ENCODE results near the gene SMIM45.
A peak's percentile ranks its signal among the peaks of the same experiment; 100 is the strongest.

Gene SMIM45

DNA sequence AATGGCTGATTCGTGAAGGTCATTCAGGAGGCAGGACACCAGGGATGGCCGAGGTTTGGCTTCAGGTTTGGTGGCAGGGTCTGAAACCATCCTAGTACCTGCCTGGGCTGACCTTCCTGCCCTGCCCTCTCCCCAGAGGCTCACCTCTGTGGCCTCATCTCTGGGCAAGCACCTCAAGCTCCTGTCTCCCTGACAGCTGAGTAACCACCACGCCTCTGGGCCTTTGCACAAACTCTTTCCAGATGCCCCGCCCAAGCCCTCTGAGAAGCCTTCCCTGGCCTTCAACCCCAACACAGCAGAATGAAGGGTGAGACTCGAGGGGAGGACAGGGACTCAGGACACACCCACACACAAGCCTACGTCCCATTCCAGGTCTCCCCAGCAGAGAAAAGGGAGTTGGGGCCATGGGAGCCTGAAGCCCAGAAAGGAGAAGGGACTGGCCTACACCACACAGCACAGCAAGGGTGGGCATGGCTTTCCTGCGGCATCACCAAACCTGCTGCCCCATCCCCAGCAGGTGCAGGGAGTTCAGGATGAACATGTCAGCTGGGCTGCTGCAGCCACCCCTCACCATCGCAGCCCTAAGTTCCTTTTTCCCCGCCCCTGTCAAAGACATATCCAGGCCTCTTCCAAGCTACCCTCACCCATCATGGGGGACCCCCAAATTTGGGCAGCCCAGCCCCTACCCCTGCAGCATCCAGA lies 39.5 kb upstream of the SMIM45 start:
- TF ChIP-seq, protein P1, sequence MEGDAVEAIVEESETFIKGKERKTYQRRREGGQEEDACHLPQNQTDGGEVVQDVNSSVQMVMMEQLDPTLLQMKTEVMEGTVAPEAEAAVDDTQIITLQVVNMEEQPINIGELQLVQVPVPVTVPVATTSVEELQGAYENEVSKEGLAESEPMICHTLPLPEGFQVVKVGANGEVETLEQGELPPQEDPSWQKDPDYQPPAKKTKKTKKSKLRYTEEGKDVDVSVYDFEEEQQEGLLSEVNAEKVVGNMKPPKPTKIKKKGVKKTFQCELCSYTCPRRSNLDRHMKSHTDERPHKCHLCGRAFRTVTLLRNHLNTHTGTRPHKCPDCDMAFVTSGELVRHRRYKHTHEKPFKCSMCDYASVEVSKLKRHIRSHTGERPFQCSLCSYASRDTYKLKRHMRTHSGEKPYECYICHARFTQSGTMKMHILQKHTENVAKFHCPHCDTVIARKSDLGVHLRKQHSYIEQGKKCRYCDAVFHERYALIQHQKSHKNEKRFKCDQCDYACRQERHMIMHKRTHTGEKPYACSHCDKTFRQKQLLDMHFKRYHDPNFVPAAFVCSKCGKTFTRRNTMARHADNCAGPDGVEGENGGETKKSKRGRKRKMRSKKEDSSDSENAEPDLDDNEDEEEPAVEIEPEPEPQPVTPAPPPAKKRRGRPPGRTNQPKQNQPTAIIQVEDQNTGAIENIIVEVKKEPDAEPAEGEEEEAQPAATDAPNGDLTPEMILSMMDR (IDR thresholded peaks at IDR 0.05; ENCODE audit: low read depth, low read length), result no peak
- in situ Hi-C loops (cut with HindIII; ENCODE audit: low sequenced_read_pairs), result no loop called here
- no peak overlapping the region for H3K4me3 ChIP-seq (ENCODE audit: low read depth, low read length)
- no peak for DNase-seq (ENCODE audit: low read depth, low spot score)

GRCh38 chr22:41913040-41913719 lies 38.8 kb upstream of the SMIM45 start:
- DNase-seq (ENCODE audit: low read depth, low spot score), result no peak
- TF ChIP-seq, protein P1 (IDR thresholded peaks at IDR 0.05; ENCODE audit: low read depth, low read length), result no peak
- H3K4me3 ChIP-seq (ENCODE audit: low read depth, low read length), result no peak overlapping the region
- in situ Hi-C loops (cut with HindIII; ENCODE audit: low sequenced_read_pairs), result no loop called here

DNA sequence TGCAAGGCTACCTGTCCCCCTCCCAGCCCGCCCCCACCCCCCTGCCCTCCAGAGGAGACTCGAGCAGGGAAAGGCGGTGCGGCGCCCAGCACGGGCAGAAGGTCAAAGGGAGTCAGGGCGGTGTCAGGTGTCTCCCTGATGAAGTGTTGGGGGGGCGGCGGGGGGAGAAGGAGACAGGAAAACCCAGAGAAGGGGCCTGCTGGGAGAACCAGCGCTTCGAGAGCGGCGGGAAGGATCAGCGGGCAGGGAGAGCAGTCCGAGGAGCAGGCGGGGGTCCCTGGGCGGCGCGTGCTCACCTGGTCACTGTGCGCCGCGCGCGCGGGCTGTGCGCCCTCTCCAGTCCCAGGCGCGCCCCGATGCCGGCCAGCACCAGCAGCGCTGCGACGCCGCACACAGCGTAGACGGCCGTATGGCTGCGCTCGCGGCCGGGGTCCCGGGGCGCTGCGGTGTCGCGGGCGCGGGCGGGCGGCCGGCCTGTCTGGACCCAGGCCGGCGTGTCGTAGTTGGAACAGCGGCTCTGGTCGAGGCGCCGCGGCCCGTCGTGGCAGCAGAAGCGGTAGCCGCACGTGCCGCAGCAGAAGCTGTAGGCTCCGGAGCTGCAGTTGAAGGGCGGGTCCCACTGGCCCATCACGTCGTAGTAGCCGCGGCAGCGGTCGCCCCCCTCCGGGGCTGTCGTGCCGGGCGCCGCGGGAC lies 38.0 kb upstream of the SMIM45 start:
- TF ChIP-seq, protein P1 (IDR thresholded peaks at IDR 0.05; ENCODE audit: low read depth, low read length), result no peak
- DNase-seq (ENCODE audit: low read depth, low spot score), result no peak
- in situ Hi-C loops (cut with HindIII; ENCODE audit: low sequenced_read_pairs), result no loop called here
- no peak overlapping the region for H3K4me3 ChIP-seq (ENCODE audit: low read depth, low read length)

DNA sequence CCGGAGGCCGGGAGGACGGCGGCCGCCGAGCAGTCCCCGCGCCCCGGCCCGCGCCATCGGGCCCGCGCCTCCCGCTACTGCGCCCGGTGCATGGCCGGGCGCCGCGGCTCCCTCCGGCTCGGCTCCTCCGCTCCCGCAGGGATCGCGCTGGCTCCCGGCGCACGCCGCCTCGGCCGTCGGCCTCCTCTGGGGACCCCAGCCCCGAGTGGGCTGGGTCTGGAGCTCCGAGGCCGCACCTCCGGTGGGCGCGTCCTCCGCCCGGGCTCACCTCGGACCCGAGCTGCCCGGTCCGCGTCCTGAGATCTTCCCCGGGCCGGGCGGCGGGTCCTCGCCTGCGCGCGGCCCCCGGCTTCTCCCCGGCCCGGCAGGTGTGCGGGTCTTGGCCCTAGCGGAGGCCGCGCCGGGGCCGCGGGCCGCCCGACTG lies 37.3 kb upstream of the SMIM45 start:
- in situ Hi-C loops (cut with HindIII; ENCODE audit: low sequenced_read_pairs), result no loop called here
- no peak overlapping the region for H3K4me3 ChIP-seq (ENCODE audit: low read depth, low read length)
- TF ChIP-seq, protein P1 (IDR thresholded peaks at IDR 0.05; ENCODE audit: low read depth, low read length), result no peak
- DNase-seq (ENCODE audit: low read depth, low spot score), result no peak

DNA sequence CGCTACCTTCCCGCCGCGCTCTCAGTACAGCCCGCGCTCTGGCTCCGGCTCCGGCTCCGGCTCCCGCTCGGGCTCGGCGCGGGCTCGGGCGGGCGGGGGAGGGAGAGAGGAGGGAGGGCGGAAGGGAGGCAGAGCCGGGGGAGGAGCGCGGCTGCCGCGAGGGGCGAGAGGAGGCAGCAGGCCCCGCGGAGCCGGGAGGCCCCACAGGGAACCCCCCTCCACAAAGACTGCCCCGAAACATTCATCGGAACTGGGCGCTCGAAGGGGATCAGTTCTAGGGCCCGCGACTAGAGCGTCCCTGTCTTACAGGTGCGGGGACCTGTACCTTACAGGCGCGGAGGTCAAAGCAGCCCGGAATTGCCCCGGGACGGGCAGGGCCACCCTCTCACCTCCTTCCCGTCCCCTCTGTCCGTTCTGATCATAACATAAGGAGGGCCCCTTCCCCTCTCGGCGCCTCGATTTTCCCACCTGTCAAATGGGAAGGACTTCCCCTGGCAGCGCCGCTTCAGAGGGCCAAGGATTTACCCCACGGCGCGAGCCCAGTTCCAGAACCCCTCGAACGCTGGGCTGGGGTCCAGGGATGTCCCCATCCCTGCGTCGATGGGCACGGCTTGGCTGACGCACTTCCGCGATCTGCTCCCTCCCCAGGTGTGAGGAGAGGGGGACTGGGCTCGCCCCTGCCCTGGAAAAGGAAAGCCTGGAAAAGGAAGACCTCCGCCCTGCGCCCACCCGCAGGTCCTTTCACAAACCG lies 36.7 kb upstream of the SMIM45 start, which contains the start of gene SHISA8:
Gene SHISA8, minus strand, starts transcription at position 40 of the 751 bp plus-strand sequence. CDS start 407 bp downstream, outside the sequence.
- in situ Hi-C loops (cut with HindIII; ENCODE audit: low sequenced_read_pairs), result no loop called here
- DNase-seq (ENCODE audit: low read depth, low spot score), result peak; percentile 27
- no peak within 1 kb of the TSS for H3K4me3 ChIP-seq (ENCODE audit: low read depth, low read length)

More for the DNA sequence above, 36.7 kb upstream of the SMIM45 start, which contains the start of gene SHISA8:
- TF ChIP-seq, protein P1 (IDR thresholded peaks at IDR 0.05; ENCODE audit: low read depth, low read length), result no peak

Measured in astrocyte of the spinal cord (primary cell).